A549 (cell line): ENCODE measurements around the gene C11orf21. TPM values are rescaled to one million over a fixed set of nuclear protein-coding genes. Genes with fewer than 3 reads are reported as not detected.

Experiments used
- ATAC-seq, 2 experiments: fragments of 200-7000 bp in 1 of 2; fragments of >200 bp in 1 of 2; cut with Nextera tagmentation in 1 of 2; cut with Tn5 transposase in 1 of 2; 3 replicates each; pipeline versions ENCODE4 v1.8.0 to v1.9.1; 2018 to 2020; ENCODE audit warnings: mild to moderate bottlenecking in 1 of 2, moderate library complexity in 1 of 2
- CTCF ChIA-PET: fragments of 300-600 bp; sonication (Branson Sonifier 250); formaldehyde crosslinking; extraction: SDS; loops from one replicate; lab custom pipeline; 2021; ENCODE audit warnings: antibody characterized with exemption, inconsistent platforms; lab: Yijun Ruan, JAX
- POLR2A ChIA-PET: fragments of 350-600 bp; formaldehyde crosslinking; extraction: SDS; loops from one replicate; lab custom pipeline; 2021; ENCODE audit warnings: antibody characterized with exemption, inconsistent platforms; lab: Yijun Ruan, JAX
- DNase-seq, 2 experiments: peaks; one replicate each; pipeline versions ENCODE4 v3.0.0 to v3.0.0-alpha.2; 2011 to 2016; ENCODE audit warnings: low read depth in 1 of 2, low spot score in 1 of 2
- FAIRE-seq: peaks from 2 replicates; lab custom pipeline; 2011; peaks lifted over from hg19 to GRCh38; lab: Jason Lieb, UNC
- H3K27ac ChIP-seq, 2 experiments: fragments of >200 bp; sonication (Bioruptor Twin); formaldehyde crosslinking; 3 replicates each; pipeline ENCODE4 v1.5.1; 2016 to 2017
- H3K4me1 ChIP-seq: fragments of >200 bp; sonication (Bioruptor Twin); formaldehyde crosslinking; 3 replicates; pipeline ENCODE4 v1.6.1; 2016
- H3K4me2 ChIP-seq: fragments of >200 bp; sonication (Bioruptor Twin); formaldehyde crosslinking; 3 replicates; pipeline ENCODE4 v1.6.1; 2016
- H3K4me3 ChIP-seq: fragments of >200 bp; sonication (Bioruptor Twin); formaldehyde crosslinking; 3 replicates; pipeline ENCODE4 v1.5.1; 2016
- H3K9me3 ChIP-seq: fragments of >200 bp; sonication (Bioruptor Twin); formaldehyde crosslinking; 3 replicates; pipeline ENCODE4 v1.6.1; 2016
- CEBPB ChIP-seq, 2 experiments: fragments of >200 bp in 1 of 2; sonication (Bioruptor Twin) in 1 of 2; formaldehyde crosslinking in 1 of 2; IDR thresholded peaks; 2 replicates each; pipeline ENCODE4 v1.6.1; 2012 to 2016
- CTCF ChIP-seq: fragments of >200 bp; sonication (Bioruptor Twin); formaldehyde crosslinking; IDR thresholded peaks from 3 replicates; pipeline ENCODE4 v1.5.1; 2016
- E2F6 ChIP-seq: IDR thresholded peaks from 2 replicates; pipeline ENCODE4 v1.6.1; 2012; ENCODE audit warnings: low read depth, borderline replicate concordance
- EHMT2 ChIP-seq: fragments of 200-600 bp; sonication (generic); IDR thresholded peaks from 2 replicates; pipeline ENCODE4 v1.6.1; 2016; ENCODE audit warnings: antibody characterized with exemption, low read depth, mild to moderate bottlenecking, moderate library complexity
- FOSL2 ChIP-seq, 2 experiments: fragments of 450-650 bp in 1 of 2; fragments of >200 bp in 1 of 2; sonication (Bioruptor Twin) in 1 of 2; formaldehyde crosslinking; IDR thresholded peaks; 2 replicates each; pipeline versions ENCODE4 v1.5.0 to v1.6.1; 2016 to 2020; ENCODE audit warnings: mild to moderate bottlenecking in 1 of 2, moderate library complexity in 1 of 2
- FOXS1 ChIP-seq: fragments of 250-450 bp; sonication (Bioruptor Pico); IDR thresholded peaks from 2 replicates; pipeline ENCODE4 v1.5.0; 2020; ENCODE audit warnings: mild to moderate bottlenecking, moderate library complexity
- HES2 ChIP-seq: fragments of >200 bp; sonication (Bioruptor Twin); formaldehyde crosslinking; IDR thresholded peaks from 2 replicates; pipeline ENCODE4 v1.6.1; 2016
- HOXB13 ChIP-seq: fragments of 250-450 bp; sonication (Bioruptor Pico); IDR thresholded peaks from 2 replicates; pipeline ENCODE4 v1.5.0; 2020; ENCODE audit warnings: low read depth, mild to moderate bottlenecking, moderate library complexity
- PBX3 ChIP-seq: IDR thresholded peaks from 2 replicates; pipeline ENCODE4 v1.6.1; 2012
- POLR2A ChIP-seq: IDR thresholded peaks from 2 replicates; pipeline ENCODE4 v1.6.1; 2012; ENCODE audit warnings: mild to moderate bottlenecking, low read length
- POLR2AphosphoS2 ChIP-seq: conservative IDR thresholded peaks from 2 replicates; pipeline ENCODE4 v1.6.1; 2012; ENCODE audit warnings: low read length, improper control_type of control experiment, inconsistent platforms
- RAD21 ChIP-seq, 2 experiments: fragments of >200 bp in 1 of 2; sonication (Bioruptor Twin) in 1 of 2; formaldehyde crosslinking in 1 of 2; IDR thresholded peaks in 1 of 2; conservative IDR thresholded peaks in 1 of 2; 2 replicates in 1 of 2; 3 replicates in 1 of 2; pipeline ENCODE4 v1.6.1; 2012 to 2018; ENCODE audit warnings: inconsistent platforms in 1 of 2
- REST ChIP-seq: fragments of 200-600 bp; sonication (generic); IDR thresholded peaks from 2 replicates; pipeline ENCODE4 v1.6.1; 2016; ENCODE audit warnings: antibody characterized with exemption, mild to moderate bottlenecking, moderate library complexity
- SMC3 ChIP-seq: fragments of >200 bp; sonication (Bioruptor Twin); formaldehyde crosslinking; IDR thresholded peaks from 3 replicates; pipeline ENCODE4 v1.6.1; 2018; ENCODE audit warnings: inconsistent platforms
- WGBS: methylation state at CpG from one replicate; pipeline ENCODE4 v1.1.6; 2017; ENCODE audit errors: missing lambda C conversion rate; 5-methylcytosine and 5-hydroxymethylcytosine counted together
- polyA plus RNA-seq, 4 experiments: library from polyadenylated mRNA; depleted of rRNA in 3 of 4; stranded (reverse); fragments of >200 nt; fragmentation: RNase III in 1 of 4; extraction: RNeasy Plus Mini Kit Qiagen cat#74134 plus additional on column Dnase treatment in 1 of 4; gene quantifications; 2 replicates in 3 of 4; 3 replicates in 1 of 4; pipeline ENCODE4 v1.2.3, GENCODE V29; 2011 to 2017

C11orf21 gene
- polyA plus RNA-seq, 2 of the 4 experiments (the other 2 are of a cell fraction): not detected

- no peak for ATAC-seq
- Histone ChIP-seq H3K4me3 (no peak overlapping the region), H3K9me3 (no peaks in the 10 kb centered on the region), H3K4me2 (no peak overlapping the region), H3K4me1 (no peaks in the 10 kb centered on the region), H3K27ac (no peak overlapping the region)
- TF ChIP-seq POLR2AphosphoS2: no peak
- no peak for TF ChIP-seq CEBPB (IDR thresholded peaks at IDR 0.05)
- no peak for TF ChIP-seq SMC3
- no peak for TF ChIP-seq RAD21 (conservative IDR thresholded peaks at IDR 0.05 in 1 of 2, IDR thresholded peaks at IDR 0.05 in 1 of 2)
- no peak for TF ChIP-seq CTCF
- no peak for TF ChIP-seq FOXS1
- TF ChIP-seq EHMT2: no peak
- TF ChIP-seq PBX3: no peak
- TF ChIP-seq HOXB13: no peak
- TF ChIP-seq POLR2A: no peak
- no peak for TF ChIP-seq E2F6
- TF ChIP-seq REST: no peak
- TF ChIP-seq, all 56 proteins: peak for 0
- POLR2A ChIA-PET: no interaction called here
- 52% methylated on average over 4 of the region's 4 CpGs for WGBS
- DNase-seq (no peak), FAIRE-seq (no peak)
- CTCF ChIA-PET: interaction anchor here (0.6 to 30.6 kb wide), 22 partner anchors 11 to 225 kb away, joined by 3 to 903 read pairs (median 8); partner anchors contain the start of gene TSSC4
Observed at GRCh38 chr11:2306452-2306823, 4.7 kb upstream of the C11orf21 start.

GRCh38 chr11:2305788-2306451 is 4.2 kb upstream of the C11orf21 start:
- Histone ChIP-seq H3K4me2 (no peak overlapping the region), H3K4me3 (no peak overlapping the region), H3K27ac (no peak overlapping the region), H3K4me1 (no peaks in the 10 kb centered on the region), H3K9me3 (no peaks in the 10 kb centered on the region)
- DNase-seq (no peak), ATAC-seq (peak in 1 of 2 experiments; percentile 6; a peak in 2 of 6 replicates), FAIRE-seq (no peak)
- POLR2A ChIA-PET: no interaction called here
- no peak for TF ChIP-seq FOSL2 (IDR thresholded peaks at IDR 0.05)
- no peak for TF ChIP-seq FOSL2 (CRISPR knock-in tag; IDR thresholded peaks at IDR 0.05)
- no peak for TF ChIP-seq HES2
- WGBS: 64% methylated on average over 12 of the region's 12 CpGs
- CTCF ChIA-PET: interaction anchor here (0.6 to 30.6 kb wide), 39 partner anchors 10 to 586 kb away, joined by 3 to 903 read pairs (median 7); partner anchors contain the start of gene TSSC4
